Endodermal cell (in vitro differentiated cells): Measurements from ENCODE around the gene IGLON5. TPM values are rescaled to one million over a fixed set of nuclear protein-coding genes. Genes with fewer than 3 reads are reported as not detected.
A peak's percentile ranks its signal among the peaks of the same experiment; 100 is the strongest.

Source experiments
- DNase-seq: peaks from one replicate; pipeline ENCODE4 v3.0.0-alpha.2; 2017
- H3K27ac ChIP-seq: 2 replicates; pipeline ENCODE4 v1.5.1; 2013; ENCODE audit warnings: mild to moderate bottlenecking, low read depth, low read length, moderate library complexity
- H3K27me3 ChIP-seq: 2 replicates; pipeline ENCODE4 v1.6.1; 2013; ENCODE audit warnings: mild to moderate bottlenecking, low read length, moderate library complexity; ENCODE audit not compliant: insufficient read depth, control insufficient read depth, poor library complexity, severe bottlenecking
- H3K36me3 ChIP-seq: 2 replicates; pipeline ENCODE4 v1.7.0; 2013; ENCODE audit warnings: mild to moderate bottlenecking, low read length, moderate library complexity; ENCODE audit not compliant: control insufficient read depth, insufficient read depth
- H3K4me1 ChIP-seq: one replicate; pipeline ENCODE4 v1.7.0; 2013; ENCODE audit warnings: low read length; ENCODE audit not compliant: control insufficient read depth, insufficient read depth
- H3K4me3 ChIP-seq: 2 replicates; pipeline ENCODE4 v1.5.1; 2013; ENCODE audit warnings: mild to moderate bottlenecking, low read length, moderate library complexity
- H3K9ac ChIP-seq: 2 replicates; pipeline ENCODE4 v1.6.1; 2013; ENCODE audit warnings: mild to moderate bottlenecking, low read length, moderate library complexity; ENCODE audit not compliant: poor library complexity, severe bottlenecking; ENCODE audit errors: extremely low read depth
- H3K9me3 ChIP-seq: 2 replicates; pipeline ENCODE4 v1.6.1; 2013; ENCODE audit warnings: mild to moderate bottlenecking, low read length, moderate library complexity; ENCODE audit not compliant: control insufficient read depth
- H3K27ac Mint-ChIP-seq: 2 replicates; pipeline ENCODE4 v1.8.0; 2020; ENCODE audit warnings: mixed read lengths
- H3K27me3 Mint-ChIP-seq: 2 replicates; pipeline ENCODE4 v1.8.0; 2021; ENCODE audit warnings: mild to moderate bottlenecking, mixed read lengths; ENCODE audit not compliant: insufficient read depth
- H3K36me3 Mint-ChIP-seq: 2 replicates; pipeline ENCODE4 v1.8.0; 2020; ENCODE audit warnings: low read depth, mixed read lengths
- H3K4me1 Mint-ChIP-seq: 2 replicates; pipeline ENCODE4 v1.8.0; 2020; ENCODE audit warnings: mixed read lengths
- H3K4me3 Mint-ChIP-seq: 2 replicates; pipeline ENCODE4 v1.8.0; 2020; ENCODE audit warnings: mild to moderate bottlenecking, moderate library complexity, mixed read lengths
- H3K9me3 Mint-ChIP-seq: 2 replicates; pipeline ENCODE4 v1.8.0; 2020; ENCODE audit warnings: mild to moderate bottlenecking, mixed read lengths
- CTCF ChIP-seq: fragments of 200-600 bp; sonication (generic); conservative IDR thresholded peaks from 2 replicates; pipeline ENCODE4 v1.5.0; 2021; ENCODE audit warnings: antibody characterized with exemption, mild to moderate bottlenecking
- WGBS, 2 experiments: methylation state at CpG; one replicate each; pipeline versions ENCODE4 v1.1.5 to v1.1.7; 2013; ENCODE audit warnings: missing lambda C conversion rate in 2 of 2, mixed read lengths in 1 of 2; ENCODE audit not compliant: insufficient coverage in 1 of 2, insufficient read length in 1 of 2; 5-methylcytosine and 5-hydroxymethylcytosine counted together
- total RNA-seq, 2 donors: library from RNA; stranded (reverse); fragmentation: NEBNext Ultra II Directional in 1 of 2; extraction: Animal tissue kit (Norgen Biotek cat#: 25700) in 1 of 2; gene quantifications; 2 replicates in 1 of 2; 3 replicates in 1 of 2; pipeline ENCODE4 v1.2.1, GENCODE V29; 2021

The IGLON5 gene
- total RNA-seq, 2 donors from 2014 or later: 42.7 to 49.4 TPM

GRCh38 chr19:51341976-51342580 lies 30.6 kb downstream of the IGLON5 start, which contains the start of gene VSIG10L:
Gene VSIG10L, minus strand, starts transcription at chr19:51342139. Its CDS starts 15 bp downstream, at chr19:51342124.
- Histone ChIP-seq H3K27me3 (no peaks in the 10 kb centered on the region), H3K36me3 (no peaks in the 10 kb centered on the region), H3K27ac (no peak within 1 kb of the TSS), H3K9me3 (no peaks in the 10 kb centered on the region), H3K4me1 (peaks cover 9% of the 10 kb centered on the region), H3K9ac (peak within 1 kb of the TSS; percentile 66), H3K4me3 (peak within 1 kb of the TSS; percentile 80)
- Mint-ChIP-seq H3K9me3 (no peaks in the 10 kb centered on the region), H3K4me1 (peaks cover 25% of the 10 kb centered on the region), H3K36me3 (peaks cover 11% of the 10 kb centered on the region), H3K27ac (peak within 1 kb of the TSS; percentile 77), H3K4me3 (peak within 1 kb of the TSS; percentile 79), H3K27me3 (peaks cover 7% of the 10 kb centered on the region)
- no peak for TF ChIP-seq CTCF
- WGBS, 2 experiments: 77 to 82% methylated on average over 3 of the region's 3 CpGs
- DNase-seq: peak; percentile 59

- peak overlapping the region; percentile 77 for H3K27ac Mint-ChIP-seq
These were observed 31.5 kb downstream of the IGLON5 start for GRCh38 chr19:51342631-51343569.

More at GRCh38 chr19:51342631-51343569, 31.5 kb downstream of the IGLON5 start:
- TF ChIP-seq CTCF: no peak
- no peak overlapping the region for H3K27ac ChIP-seq
- H3K9me3 ChIP-seq: no peaks in the 10 kb centered on the region
- H3K9ac ChIP-seq: no peak overlapping the region
- H3K36me3 Mint-ChIP-seq: peaks cover 15% of the 10 kb centered on the region
- WGBS, 2 experiments: 69 to 71% methylated on average over 6 to 9 of the region's 9 CpGs
- H3K4me1 ChIP-seq: peaks cover 9% of the 10 kb centered on the region
- no peaks in the 10 kb centered on the region for H3K9me3 Mint-ChIP-seq
- no peaks in the 10 kb centered on the region for H3K27me3 ChIP-seq
- H3K36me3 ChIP-seq: no peaks in the 10 kb centered on the region
- DNase-seq: peak; percentile 75
- no peak overlapping the region for H3K4me3 Mint-ChIP-seq
- H3K4me3 ChIP-seq: no peak overlapping the region
- H3K27me3 Mint-ChIP-seq: peaks cover 7% of the 10 kb centered on the region
- peaks cover 25% of the 10 kb centered on the region for H3K4me1 Mint-ChIP-seq
